Erythroblast (primary cell): ENCODE measurements around the gene CMBL.

Experiments used
- GATA1 ChIP-seq: IDR thresholded peaks from 2 replicates; pipeline ENCODE4 v1.6.1; 2011; ENCODE audit warnings: low read depth, mild to moderate bottlenecking, control low read depth, low read length, moderate library complexity
- POLR2A ChIP-seq: IDR thresholded peaks from 2 replicates; pipeline ENCODE4 v1.6.1; 2011; ENCODE audit warnings: mild to moderate bottlenecking, low read length

DNA sequence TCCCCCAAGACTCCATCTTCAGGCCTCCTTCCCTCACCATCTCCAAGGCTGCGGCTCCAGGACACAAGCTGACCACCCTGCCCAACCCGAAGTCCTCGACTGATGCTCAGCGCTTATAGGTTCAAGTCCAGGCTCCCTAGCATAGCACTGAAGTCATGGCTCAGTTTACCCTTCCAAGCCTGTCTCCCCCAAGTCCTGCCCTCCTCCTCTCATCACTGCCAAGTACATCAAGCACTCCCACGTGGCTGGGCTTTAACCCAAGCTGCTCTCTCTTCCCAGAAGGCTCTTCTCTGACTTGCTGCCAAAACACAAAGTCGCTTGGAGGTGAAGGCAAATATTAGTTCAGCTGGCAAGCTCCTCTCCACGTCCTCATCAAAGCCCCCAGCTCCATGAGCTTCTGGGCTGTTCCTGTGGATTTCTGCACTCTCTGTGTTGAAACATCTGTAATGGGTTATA lies 23.7 kb upstream of the CMBL start:
- no peak for TF ChIP-seq POLR2A
- no peak for TF ChIP-seq GATA1
